Stimulated activated memory B cell treated with anti-CD40 and anti-IgM and Interleukin-4, amounts not matched to agents 10 μg/mL and 1 μg/mL and 100 μg/mL, for 72 hours (primary cell): ENCODE measurements around the gene ITIH5.

Experiments used
- ATAC-seq: fragments of 150-1000 bp; cut with Tn5 transposase; 2 replicates; pipeline ENCODE4 v1.10.0; 2021
- H3K27ac Mint-ChIP-seq: one replicate; pipeline ENCODE4 v1.8.0; 2022; ENCODE audit warnings: mild to moderate bottlenecking, mixed read lengths
- H3K27me3 Mint-ChIP-seq: one replicate; pipeline ENCODE4 v1.8.0; 2022; ENCODE audit warnings: mixed read lengths
- H3K36me3 Mint-ChIP-seq: one replicate; pipeline ENCODE4 v1.8.0; 2022; ENCODE audit warnings: mixed read lengths
- H3K4me1 Mint-ChIP-seq: one replicate; pipeline ENCODE4 v1.8.0; 2022; ENCODE audit warnings: mixed read lengths
- H3K4me3 Mint-ChIP-seq: one replicate; pipeline ENCODE4 v1.8.0; 2022; ENCODE audit warnings: mild to moderate bottlenecking, moderate library complexity, mixed read lengths
- H3K9me3 Mint-ChIP-seq: one replicate; pipeline ENCODE4 v1.8.0; 2022; ENCODE audit warnings: mixed read lengths

The ITIH5 gene

GRCh38 chr10:7561985-7562384 lies 104.8 kb downstream of the ITIH5 start:
- Mint-ChIP-seq H3K9me3 (no peaks in the 10 kb centered on the region), H3K4me1 (peaks cover 7% of the 10 kb centered on the region)

GRCh38 chr10:7561216-7561893 lies 105.4 kb downstream of the ITIH5 start:
- Mint-ChIP-seq H3K36me3 (no peaks in the 10 kb centered on the region), H3K27ac (no peak overlapping the region), H3K27me3 (peaks cover 24% of the 10 kb centered on the region), H3K4me1 (peaks cover 3% of the 10 kb centered on the region), H3K4me3 (no peak overlapping the region), H3K9me3 (no peaks in the 10 kb centered on the region)
- ATAC-seq = no peak

More at GRCh38 chr10:7561985-7562384, 104.8 kb downstream of the ITIH5 start:
- peaks cover 18% of the 10 kb centered on the region for H3K27me3 Mint-ChIP-seq
- H3K27ac Mint-ChIP-seq = no peak overlapping the region
- H3K4me3 Mint-ChIP-seq = no peak overlapping the region
- H3K36me3 Mint-ChIP-seq = no peaks in the 10 kb centered on the region
- ATAC-seq = no peak

- H3K27me3 Mint-ChIP-seq = peaks cover 26% of the 10 kb centered on the region
- no peaks in the 10 kb centered on the region for H3K4me1 Mint-ChIP-seq
- no peak overlapping the region for H3K27ac Mint-ChIP-seq
- H3K4me3 Mint-ChIP-seq = no peak overlapping the region
- no peak for ATAC-seq
- no peaks in the 10 kb centered on the region for H3K36me3 Mint-ChIP-seq
- no peaks in the 10 kb centered on the region for H3K9me3 Mint-ChIP-seq
Observed at GRCh38 chr10:7560519-7560918, 106.2 kb downstream of the ITIH5 start.

- Mint-ChIP-seq H3K9me3 (no peaks in the 10 kb centered on the region), H3K36me3 (no peaks in the 10 kb centered on the region), H3K27ac (no peak overlapping the region), H3K4me3 (no peak overlapping the region), H3K27me3 (peaks cover 26% of the 10 kb centered on the region), H3K4me1 (no peaks in the 10 kb centered on the region)
- no peak for ATAC-seq
Observed at GRCh38 chr10:7559386-7559785, 107.4 kb downstream of the ITIH5 start.

GRCh38 chr10:7558036-7558435 lies 108.7 kb downstream of the ITIH5 start:
- Mint-ChIP-seq H3K27ac (no peak overlapping the region), H3K9me3 (no peaks in the 10 kb centered on the region), H3K27me3 (peaks cover 26% of the 10 kb centered on the region), H3K4me1 (no peaks in the 10 kb centered on the region), H3K4me3 (no peak overlapping the region), H3K36me3 (no peaks in the 10 kb centered on the region)
- ATAC-seq = no peak

GRCh38 chr10:7553531-7553930 lies 113.2 kb downstream of the ITIH5 start:
- H3K9me3 Mint-ChIP-seq = no peaks in the 10 kb centered on the region
- H3K4me1 Mint-ChIP-seq = no peaks in the 10 kb centered on the region
- H3K27me3 Mint-ChIP-seq = peaks cover 14% of the 10 kb centered on the region
- ATAC-seq = no peak
- no peak overlapping the region for H3K4me3 Mint-ChIP-seq
- H3K27ac Mint-ChIP-seq = no peak overlapping the region
- H3K36me3 Mint-ChIP-seq = no peaks in the 10 kb centered on the region

GRCh38 chr10:7551950-7552716 lies 114.6 kb downstream of the ITIH5 start:
- no peak overlapping the region for H3K27ac Mint-ChIP-seq

GRCh38 chr10:7551289-7551688 lies 115.5 kb downstream of the ITIH5 start:
- Mint-ChIP-seq H3K36me3 (no peaks in the 10 kb centered on the region), H3K27ac (no peak overlapping the region), H3K4me3 (no peak overlapping the region), H3K4me1 (no peaks in the 10 kb centered on the region), H3K9me3 (no peaks in the 10 kb centered on the region), H3K27me3 (peaks cover under 1% of the 10 kb centered on the region)
- no peak for ATAC-seq

More at GRCh38 chr10:7551950-7552716, 114.6 kb downstream of the ITIH5 start:
- no peaks in the 10 kb centered on the region for H3K36me3 Mint-ChIP-seq
- H3K9me3 Mint-ChIP-seq = no peaks in the 10 kb centered on the region
- no peak overlapping the region for H3K4me3 Mint-ChIP-seq
- no peaks in the 10 kb centered on the region for H3K4me1 Mint-ChIP-seq
- peaks cover 9% of the 10 kb centered on the region for H3K27me3 Mint-ChIP-seq
- ATAC-seq = peak; percentile 13

GRCh38 chr10:7550013-7550412 lies 116.8 kb downstream of the ITIH5 start:
- Mint-ChIP-seq H3K27ac (no peak overlapping the region), H3K4me1 (no peaks in the 10 kb centered on the region), H3K4me3 (no peak overlapping the region), H3K27me3 (no peaks in the 10 kb centered on the region), H3K36me3 (no peaks in the 10 kb centered on the region), H3K9me3 (no peaks in the 10 kb centered on the region)
- ATAC-seq = no peak

- H3K36me3 Mint-ChIP-seq = no peaks in the 10 kb centered on the region
- H3K9me3 Mint-ChIP-seq = no peaks in the 10 kb centered on the region
- no peak overlapping the region for H3K27ac Mint-ChIP-seq
- H3K4me1 Mint-ChIP-seq = peaks cover 9% of the 10 kb centered on the region
- ATAC-seq = no peak
- no peaks in the 10 kb centered on the region for H3K27me3 Mint-ChIP-seq
- H3K4me3 Mint-ChIP-seq = no peak overlapping the region
Observed at GRCh38 chr10:7547829-7548228, 118.9 kb downstream of the ITIH5 start.

GRCh38 chr10:7547206-7547605 lies 119.6 kb downstream of the ITIH5 start:
- H3K4me3 Mint-ChIP-seq = no peak overlapping the region
- H3K27ac Mint-ChIP-seq = no peak overlapping the region
- H3K27me3 Mint-ChIP-seq = no peaks in the 10 kb centered on the region
- no peak for ATAC-seq
- no peaks in the 10 kb centered on the region for H3K9me3 Mint-ChIP-seq
- no peaks in the 10 kb centered on the region for H3K36me3 Mint-ChIP-seq
- H3K4me1 Mint-ChIP-seq = peaks cover 9% of the 10 kb centered on the region

GRCh38 chr10:7546385-7546967 lies 120.3 kb downstream of the ITIH5 start:
- Mint-ChIP-seq H3K36me3 (no peaks in the 10 kb centered on the region), H3K27me3 (no peaks in the 10 kb centered on the region), H3K4me1 (peaks cover 9% of the 10 kb centered on the region), H3K4me3 (no peak overlapping the region), H3K9me3 (no peaks in the 10 kb centered on the region), H3K27ac (no peak overlapping the region)
- no peak for ATAC-seq

GRCh38 chr10:7545792-7546191 lies 121.0 kb downstream of the ITIH5 start:
- ATAC-seq = no peak
- H3K36me3 Mint-ChIP-seq = no peaks in the 10 kb centered on the region

GRCh38 chr10:7545261-7545660 lies 121.5 kb downstream of the ITIH5 start:
- Mint-ChIP-seq H3K4me3 (no peak overlapping the region), H3K36me3 (no peaks in the 10 kb centered on the region), H3K4me1 (peaks cover 9% of the 10 kb centered on the region), H3K27ac (no peak overlapping the region), H3K27me3 (no peaks in the 10 kb centered on the region), H3K9me3 (no peaks in the 10 kb centered on the region)
- ATAC-seq = no peak

More at GRCh38 chr10:7545792-7546191, 121.0 kb downstream of the ITIH5 start:
- Mint-ChIP-seq H3K27ac (no peak overlapping the region), H3K27me3 (no peaks in the 10 kb centered on the region), H3K4me1 (peaks cover 9% of the 10 kb centered on the region), H3K4me3 (no peak overlapping the region), H3K9me3 (no peaks in the 10 kb centered on the region)

GRCh38 chr10:7544203-7544602 lies 122.6 kb downstream of the ITIH5 start:
- no peaks in the 10 kb centered on the region for H3K9me3 Mint-ChIP-seq
- H3K27ac Mint-ChIP-seq = no peak overlapping the region
- H3K4me1 Mint-ChIP-seq = peaks cover 11% of the 10 kb centered on the region
- ATAC-seq = no peak
- no peaks in the 10 kb centered on the region for H3K27me3 Mint-ChIP-seq
- H3K36me3 Mint-ChIP-seq = peaks cover under 1% of the 10 kb centered on the region
- H3K4me3 Mint-ChIP-seq = no peak overlapping the region
